Stimulated activated CD4-positive, alpha-beta T cell treated with anti-CD3 and anti-CD28 coated beads, Interleukin-12 subunit alpha, Interleukin-12 subunit beta, amount 100 ng/mL, for 4 hours (primary cell): ENCODE data around the gene FNBP1.
"Not testable (repeated sequence)": the region's sequence is repeated elsewhere in the genome, so short reads cannot be mapped to it uniquely, and the experiment has no call there.

ENCODE experiments used
- DNase-seq: peaks from one replicate; pipeline ENCODE4 v3.0.0-alpha.2; 2020

The FNBP1 gene

GRCh38 chr9:130020618-130021017 lies 22.4 kb downstream of the FNBP1 start:
- DNase-seq, result no peak

- DNase-seq, result no peak
Measured at GRCh38 chr9:130018265-130018664, 24.7 kb downstream of the FNBP1 start.

- not testable (repeated sequence) for DNase-seq
Measured at GRCh38 chr9:130017510-130017909, 25.5 kb downstream of the FNBP1 start.

GRCh38 chr9:130017076-130017475 lies 25.9 kb downstream of the FNBP1 start:
- DNase-seq, result no peak

- DNase-seq, result no peak
Measured at GRCh38 chr9:130015353-130016019, 27.5 kb downstream of the FNBP1 start.

GRCh38 chr9:130013326-130013725 lies 29.7 kb downstream of the FNBP1 start:
- DNase-seq, result no peak

- DNase-seq, result no peak
Measured at GRCh38 chr9:130010151-130010988, 32.6 kb downstream of the FNBP1 start.

GRCh38 chr9:130009546-130009945 lies 33.4 kb downstream of the FNBP1 start:
- DNase-seq, result not testable (repeated sequence)

- DNase-seq, result no peak
Measured at GRCh38 chr9:130008538-130008937, 34.5 kb downstream of the FNBP1 start.

- DNase-seq, result not testable (repeated sequence)
Measured at GRCh38 chr9:130006952-130007351, 36.0 kb downstream of the FNBP1 start.

GRCh38 chr9:130003943-130004552 lies 38.9 kb downstream of the FNBP1 start:
- DNase-seq, result no peak

- no peak for DNase-seq
Measured at GRCh38 chr9:130002320-130002719, 40.7 kb downstream of the FNBP1 start.

- no peak for DNase-seq
Measured at GRCh38 chr9:130001190-130001589, 41.8 kb downstream of the FNBP1 start.

GRCh38 chr9:129999141-129999510 lies 43.9 kb downstream of the FNBP1 start:
- DNase-seq, result no peak

GRCh38 chr9:129998491-129999140 lies 44.4 kb downstream of the FNBP1 start:
- DNase-seq, result no peak

- DNase-seq, result not testable (repeated sequence)
Measured at GRCh38 chr9:129997706-129998105, 45.3 kb downstream of the FNBP1 start.

- DNase-seq, result no peak
Measured at GRCh38 chr9:129996161-129996830, 46.7 kb downstream of the FNBP1 start.

GRCh38 chr9:129995409-129996160 lies 47.4 kb downstream of the FNBP1 start:
- no peak for DNase-seq

GRCh38 chr9:129994882-129995281 lies 48.1 kb downstream of the FNBP1 start:
- DNase-seq, result no peak

GRCh38 chr9:129991139-129991538 lies 51.9 kb downstream of the FNBP1 start:
- not testable (repeated sequence) for DNase-seq

GRCh38 chr9:129990269-129991010 lies 52.5 kb downstream of the FNBP1 start:
- DNase-seq, result no peak
